HUDEP-2 (cell line): ENCODE data around the gene NDUFB2.
A peak's percentile ranks its signal among the peaks of the same experiment; 100 is the strongest.
"Not testable (repeated sequence)": the region's sequence is repeated elsewhere in the genome, so short reads cannot be mapped to it uniquely, and the experiment has no call there.

Source experiments
- DNase-seq, 76 experiments: peaks; one replicate each; lab custom pipeline; 2025; ENCODE audit not compliant: unreplicated experiment in 76 of 76; lab: John Stamatoyannopoulos, UW

The NDUFB2 gene

GRCh38 chr7:140688341-140688740 is 8.2 kb upstream of the NDUFB2 start:
- DNase-seq: no peak

- no peak for DNase-seq
Observed at GRCh38 chr7:140689199-140690152, 7.0 kb upstream of the NDUFB2 start.

GRCh38 chr7:140691376-140692045 is 5.0 kb upstream of the NDUFB2 start:
- no peak for DNase-seq

GRCh38 chr7:140693849-140694248 is 2.7 kb upstream of the NDUFB2 start:
- not testable (repeated sequence) for DNase-seq

- no peak for DNase-seq
Observed at GRCh38 chr7:140694592-140694991, 1.9 kb upstream of the NDUFB2 start.

GRCh38 chr7:140695381-140695780 is 1.1 kb upstream of the NDUFB2 start:
- no peak for DNase-seq

- peak in 67 of 76 experiments; percentile 32 to 92 (median 84) for DNase-seq
Observed at GRCh38 chr7:140696024-140696679, 356 bp upstream of the NDUFB2 start.

- DNase-seq: no peak
Observed at GRCh38 chr7:140697447-140698143, 1.1 kb downstream of the NDUFB2 start.

GRCh38 chr7:140698477-140698876 is 2.0 kb downstream of the NDUFB2 start:
- DNase-seq: no peak

GRCh38 chr7:140702774-140703173 is 6.3 kb downstream of the NDUFB2 start:
- DNase-seq: no peak

GRCh38 chr7:140704205-140704604 is 7.7 kb downstream of the NDUFB2 start:
- no peak for DNase-seq

GRCh38 chr7:140707132-140707531 is 10.6 kb downstream of the NDUFB2 start:
- no peak for DNase-seq

GRCh38 chr7:140708764-140709163 is 12.3 kb downstream of the NDUFB2 start:
- DNase-seq: not testable (repeated sequence)

- DNase-seq: not testable (repeated sequence)
Observed at GRCh38 chr7:140712392-140712791, 15.9 kb downstream of the NDUFB2 start.

- no peak for DNase-seq
Observed at GRCh38 chr7:140714331-140715040, 18.0 kb downstream of the NDUFB2 start.

GRCh38 chr7:140719721-140720120 is 23.2 kb downstream of the NDUFB2 start:
- no peak for DNase-seq

- no peak for DNase-seq
Observed at GRCh38 chr7:140722254-140722653, 25.7 kb downstream of the NDUFB2 start.

- no peak for DNase-seq
Observed at GRCh38 chr7:140723006-140723405, 26.5 kb downstream of the NDUFB2 start.

- no peak for DNase-seq
Observed at GRCh38 chr7:140723574-140723973, 27.1 kb downstream of the NDUFB2 start.

- no peak for DNase-seq
Observed at GRCh38 chr7:140724706-140725105, 28.2 kb downstream of the NDUFB2 start.
